GM12878 (cell line): ENCODE measurements around the gene UBXN4. TPM values are rescaled to one million over a fixed set of nuclear protein-coding genes. Genes with fewer than 3 reads are reported as not detected.

ENCODE experiments used
- ATAC-seq: fragments of 200-7000 bp; cut with Tn5 transposase; 3 replicates; pipeline ENCODE4 v1.9.1; 2020; ENCODE audit warnings: mild to moderate bottlenecking, moderate library complexity
- BruUV-seq: library from RNA; stranded (reverse); fragments of 400-500 nt; replicated peaks from 2 replicates; lab custom pipeline; 2021; lab: Mats Ljungman, UMichigan
- CTCF ChIA-PET: fragments of 300-600 bp; sonication (Branson Sonifier 250); formaldehyde crosslinking; extraction: SDS; loops from one replicate; lab custom pipeline; 2021; ENCODE audit warnings: inconsistent platforms; lab: Yijun Ruan, JAX
- POLR2A ChIA-PET: fragments of 350-600 bp; formaldehyde crosslinking; extraction: SDS; loops from one replicate; lab custom pipeline; 2021; ENCODE audit warnings: inconsistent platforms; lab: Charles Lee
- RAD21 ChIA-PET: fragments of 300-600 bp; sonication (Branson Sonifier 250); formaldehyde crosslinking; loops from one replicate; lab custom pipeline; 2023; ENCODE audit warnings: antibody characterized with exemption; ENCODE audit not compliant: unreplicated experiment; lab: Charles Lee
- SMC1A ChIA-PET: fragments of 300-600 bp; sonication (Branson Sonifier 250); formaldehyde crosslinking; loops from one replicate; lab custom pipeline; 2023; ENCODE audit not compliant: unreplicated experiment, uncharacterized antibody; lab: Charles Lee
- DNase-seq: peaks from one replicate; pipeline ENCODE4 v3.0.0-alpha.2; 2011; ENCODE audit warnings: low read depth, low spot score
- FAIRE-seq: peaks from 3 replicates; lab custom pipeline; 2011; peaks lifted over from hg19 to GRCh38; lab: Jason Lieb, UNC
- H2AFZ ChIP-seq: 2 replicates; pipeline ENCODE4 v1.6.0; 2011; ENCODE audit warnings: low read depth, low read length, control low read depth; ENCODE audit not compliant: control insufficient read depth
- H3K27ac ChIP-seq: 2 replicates; pipeline ENCODE4 v1.5.1; 2011; ENCODE audit warnings: control low read depth; ENCODE audit not compliant: control insufficient read depth, insufficient read depth
- H3K27me3 ChIP-seq, 2 experiments: replicated peaks in 1 of 2; 2 replicates each; pipeline versions ENCODE4 v1.6.0 to v1.6.1; 2011; ENCODE audit warnings: low read length in 1 of 2; ENCODE audit not compliant: control insufficient read depth in 2 of 2, insufficient read depth in 2 of 2
- H3K36me3 ChIP-seq, 2 experiments: 2 replicates each; pipeline ENCODE4 v1.5.1; 2011; ENCODE audit warnings: low read length in 1 of 2; ENCODE audit not compliant: control insufficient read depth in 2 of 2, insufficient read depth in 2 of 2
- H3K4me1 ChIP-seq: 2 replicates; pipeline ENCODE4 v1.6.1; 2011; ENCODE audit warnings: mild to moderate bottlenecking, low read length, moderate library complexity, mixed read lengths; ENCODE audit not compliant: control insufficient read depth, insufficient read depth
- H3K4me2 ChIP-seq: 2 replicates; pipeline ENCODE4 v1.6.0; 2011; ENCODE audit warnings: control low read depth; ENCODE audit not compliant: control insufficient read depth, insufficient read depth
- H3K4me3 ChIP-seq: fragments of 200-600 bp; sonication (generic); 2 replicates; pipeline ENCODE4 v1.5.1; 2016
- H3K79me2 ChIP-seq: 2 replicates; pipeline ENCODE4 v1.6.0; 2011; ENCODE audit warnings: low read length; ENCODE audit not compliant: control insufficient read depth, insufficient read depth
- H3K9ac ChIP-seq: 2 replicates; pipeline ENCODE4 v1.8.0; 2011; ENCODE audit warnings: low read length, control low read depth, mixed read lengths; ENCODE audit not compliant: control insufficient read depth, insufficient read depth
- H3K9me3 ChIP-seq: replicated peaks from 3 replicates; pipeline ENCODE4 v1.5.1; 2011; ENCODE audit warnings: mild to moderate bottlenecking, low read length; ENCODE audit not compliant: control insufficient read depth, insufficient read depth
- H4K20me1 ChIP-seq: 2 replicates; pipeline ENCODE4 v1.6.0; 2011; ENCODE audit not compliant: control insufficient read depth, insufficient read depth
- CBFB ChIP-seq: IDR thresholded peaks from 2 replicates; pipeline ENCODE4 v1.6.1; 2016; ENCODE audit warnings: antibody characterized with exemption, low read depth
- HDAC2 ChIP-seq: fragments of 200-600 bp; sonication (generic); IDR thresholded peaks from 2 replicates; pipeline ENCODE4 v1.6.1; 2017
- IKZF2 ChIP-seq, 2 experiments: fragments of 450-650 bp; IDR thresholded peaks; 2 replicates each; pipeline ENCODE4 v1.6.1; 2017; ENCODE audit warnings: mild to moderate bottlenecking in 2 of 2, moderate library complexity in 2 of 2
- KAT2A ChIP-seq: conservative IDR thresholded peaks from 2 replicates; pipeline ENCODE4 v1.6.1; 2011; ENCODE audit warnings: low read depth, low read length; ENCODE audit not compliant: control insufficient read depth
- SMAD1 ChIP-seq: fragments of 450-650 bp; IDR thresholded peaks from 2 replicates; pipeline ENCODE4 v1.6.1; 2018; ENCODE audit warnings: mild to moderate bottlenecking, low read depth; ENCODE audit not compliant: partially characterized antibody
- YBX1 ChIP-seq: fragments of 450-650 bp; IDR thresholded peaks from 2 replicates; pipeline ENCODE4 v1.6.1; 2016; ENCODE audit warnings: antibody characterized with exemption
- YY1 ChIP-seq: IDR thresholded peaks from 2 replicates; pipeline ENCODE4 v1.6.1; 2011; ENCODE audit warnings: low read depth, mild to moderate bottlenecking, low read length
- WGBS: methylation state at CpG from one replicate; pipeline ENCODE4 v1.1.6; 2016; ENCODE audit warnings: low lambda C conversion rate; ENCODE audit not compliant: insufficient replicate concordance, insufficient coverage; ENCODE audit errors: missing lambda C conversion rate; 5-methylcytosine and 5-hydroxymethylcytosine counted together
- in situ Hi-C: fragments of 300-500 bp; cut with MboI; formaldehyde crosslinking; loops from 9 replicates; pipeline ENCODE4 v1.14.3; 2018; ENCODE audit warnings: mixed read lengths
- intact Hi-C: fragments of 100-400 bp; cut with micrococcal nuclease; formaldehyde crosslinking; loops from one replicate; pipeline ENCODE4 v1.14.2; 2022; ENCODE audit not compliant: unreplicated experiment
- polyA plus RNA-seq, 11 experiments: library from polyadenylated mRNA; depleted of rRNA in 4 of 11; unstranded in 6 of 11; stranded (reverse) in 5 of 11; fragments of >200 nt; fragmentation: Nextera tagmentation in 4 of 11; fragmentation: Illumina TruSeq in 1 of 11; extraction: Ambion mirVana in 4 of 11; extraction: Trizol in 1 of 11; gene quantifications; 1 replicate in 1 of 11; 2 replicates in 10 of 11; pipeline versions ENCODE4 v1.2.1 to v1.2.3, GENCODE V29; 2011 to 2016; ENCODE audit warnings: inconsistent platforms in 2 of 11, missing spikeins in 2 of 11, low read depth in 1 of 11
- total RNA-seq, 4 experiments: library from RNA; depleted of rRNA in 3 of 4; stranded (reverse); fragments of >200 nt in 3 of 4; fragmentation: Illumina TruSeq in 1 of 4; extraction: Trizol in 1 of 4; gene quantifications; 2 replicates each; pipeline versions ENCODE4 v1.2.1 to v1.2.3, GENCODE V29; 2013 to 2021
- TF ChIP-seq, protein P1 (sequence below): IDR thresholded peaks from 2 replicates; pipeline ENCODE4 v1.6.1; 2012; ENCODE audit warnings: low read length, inconsistent platforms
- TF ChIP-seq, protein P2 (sequence below): fragments of 450-650 bp; IDR thresholded peaks from 2 replicates; pipeline ENCODE4 v1.6.1; 2016; ENCODE audit warnings: mild to moderate bottlenecking
- TF ChIP-seq, protein P3 (sequence below): fragments of 450-650 bp; IDR thresholded peaks from 2 replicates; pipeline ENCODE4 v1.6.1; 2017; ENCODE audit warnings: mild to moderate bottlenecking, moderate library complexity

The UBXN4 gene
- total and polyA plus RNA-seq, 10 of the 15 experiments (the other 5 are each of a cell fraction or from before 2014, with no cell fraction given): 52.6 to 133 (median 71.9) TPM

DNA sequence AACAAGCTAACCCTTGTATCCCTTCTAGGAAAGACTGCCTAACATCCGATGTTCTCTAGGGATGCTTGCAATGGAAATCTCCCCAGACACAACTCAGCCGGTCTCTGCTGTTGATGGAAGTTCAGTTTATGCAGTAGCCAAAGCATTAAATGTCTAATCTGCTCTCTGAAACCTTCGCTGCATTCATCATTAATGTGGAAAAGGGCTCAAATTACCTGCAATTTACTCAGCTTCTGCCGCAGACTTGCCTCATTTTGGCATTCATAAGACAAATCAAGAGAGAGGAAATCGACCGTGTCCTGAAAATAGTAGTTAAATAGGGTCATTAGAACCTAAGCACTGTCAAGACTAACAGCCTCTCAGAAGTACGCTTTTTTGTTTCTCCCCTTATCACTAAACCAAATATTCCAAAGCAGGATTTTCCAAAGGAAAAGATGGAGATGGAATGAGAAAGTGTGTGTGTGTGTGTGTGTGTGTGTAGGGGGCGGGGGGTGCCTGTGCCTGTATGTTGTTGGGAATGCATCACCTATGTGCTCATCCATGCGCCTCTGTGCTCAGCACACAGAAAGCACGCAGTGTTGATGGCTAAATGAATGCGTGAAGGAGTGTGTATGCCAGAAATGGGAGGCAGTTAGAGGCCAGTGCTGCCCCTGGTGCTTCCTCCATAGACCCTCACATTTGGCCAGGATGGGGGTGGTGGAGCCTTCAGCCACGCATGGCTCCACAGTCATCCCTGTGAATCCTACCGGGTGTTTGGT lies 87.9 kb downstream of the UBXN4 start (continued):
- TF ChIP-seq, protein P1, sequence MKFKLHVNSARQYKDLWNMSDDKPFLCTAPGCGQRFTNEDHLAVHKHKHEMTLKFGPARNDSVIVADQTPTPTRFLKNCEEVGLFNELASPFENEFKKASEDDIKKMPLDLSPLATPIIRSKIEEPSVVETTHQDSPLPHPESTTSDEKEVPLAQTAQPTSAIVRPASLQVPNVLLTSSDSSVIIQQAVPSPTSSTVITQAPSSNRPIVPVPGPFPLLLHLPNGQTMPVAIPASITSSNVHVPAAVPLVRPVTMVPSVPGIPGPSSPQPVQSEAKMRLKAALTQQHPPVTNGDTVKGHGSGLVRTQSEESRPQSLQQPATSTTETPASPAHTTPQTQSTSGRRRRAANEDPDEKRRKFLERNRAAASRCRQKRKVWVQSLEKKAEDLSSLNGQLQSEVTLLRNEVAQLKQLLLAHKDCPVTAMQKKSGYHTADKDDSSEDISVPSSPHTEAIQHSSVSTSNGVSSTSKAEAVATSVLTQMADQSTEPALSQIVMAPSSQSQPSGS: no peak

DNA sequence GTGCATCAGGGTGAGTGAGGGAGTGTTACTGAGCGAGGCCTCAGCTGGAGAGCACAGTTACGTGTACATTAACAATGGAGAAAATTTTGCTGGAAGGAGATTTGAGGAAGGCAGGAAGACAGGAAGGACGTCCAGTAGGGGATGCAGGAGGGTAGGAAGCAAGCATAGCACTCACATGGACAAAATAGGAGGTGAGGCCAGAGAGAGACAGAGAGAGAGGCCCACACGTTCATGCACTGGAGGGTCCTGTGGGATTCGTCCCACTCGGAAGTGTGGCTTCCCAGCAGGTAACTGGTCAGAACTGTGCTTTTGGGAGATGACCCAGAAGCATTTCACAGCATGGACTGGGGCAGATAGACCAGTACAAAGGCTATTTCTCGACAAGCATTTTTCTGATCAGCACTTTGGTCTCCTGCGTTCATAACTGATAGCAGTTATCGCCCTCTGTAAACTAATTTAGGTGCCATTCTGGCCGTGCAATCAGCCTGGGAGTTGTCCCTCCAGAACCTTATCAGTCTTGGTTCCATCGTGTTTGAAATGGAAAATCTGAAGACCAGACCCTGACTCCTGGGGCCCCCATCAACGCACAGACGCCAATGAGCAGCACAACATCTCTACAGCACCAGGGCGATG lies 89.6 kb downstream of the UBXN4 start:
- no peaks in the 10 kb centered on the region for H3K27me3 ChIP-seq
- FAIRE-seq: no peak
- H4K20me1 ChIP-seq: no peaks in the 10 kb centered on the region
- H3K4me3 ChIP-seq: no peak overlapping the region
- ChIA-PET SMC1A (no interaction called here), CTCF (no interaction called here), RAD21 (no interaction called here), POLR2A (no interaction called here)
- no peak for ATAC-seq
- 74% methylated on average over 14 of the region's 14 CpGs for WGBS
- in situ Hi-C loops: no loop called here
- H3K9me3 ChIP-seq: no peaks in the 10 kb centered on the region
- H3K4me2 ChIP-seq: no peak overlapping the region
- no peak for TF ChIP-seq YY1
- no peak for TF ChIP-seq IKZF2 (IDR thresholded peaks at IDR 0.05)
- no peak for TF ChIP-seq YBX1
- no peak for TF ChIP-seq SMAD1
- TF ChIP-seq HDAC2: no peak
- TF ChIP-seq, protein P2, sequence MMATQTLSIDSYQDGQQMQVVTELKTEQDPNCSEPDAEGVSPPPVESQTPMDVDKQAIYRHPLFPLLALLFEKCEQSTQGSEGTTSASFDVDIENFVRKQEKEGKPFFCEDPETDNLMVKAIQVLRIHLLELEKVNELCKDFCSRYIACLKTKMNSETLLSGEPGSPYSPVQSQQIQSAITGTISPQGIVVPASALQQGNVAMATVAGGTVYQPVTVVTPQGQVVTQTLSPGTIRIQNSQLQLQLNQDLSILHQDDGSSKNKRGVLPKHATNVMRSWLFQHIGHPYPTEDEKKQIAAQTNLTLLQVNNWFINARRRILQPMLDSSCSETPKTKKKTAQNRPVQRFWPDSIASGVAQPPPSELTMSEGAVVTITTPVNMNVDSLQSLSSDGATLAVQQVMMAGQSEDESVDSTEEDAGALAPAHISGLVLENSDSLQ: no peak
- TF ChIP-seq CBFB: no peak
- TF ChIP-seq KAT2A: no peak
- TF ChIP-seq, protein P3, sequence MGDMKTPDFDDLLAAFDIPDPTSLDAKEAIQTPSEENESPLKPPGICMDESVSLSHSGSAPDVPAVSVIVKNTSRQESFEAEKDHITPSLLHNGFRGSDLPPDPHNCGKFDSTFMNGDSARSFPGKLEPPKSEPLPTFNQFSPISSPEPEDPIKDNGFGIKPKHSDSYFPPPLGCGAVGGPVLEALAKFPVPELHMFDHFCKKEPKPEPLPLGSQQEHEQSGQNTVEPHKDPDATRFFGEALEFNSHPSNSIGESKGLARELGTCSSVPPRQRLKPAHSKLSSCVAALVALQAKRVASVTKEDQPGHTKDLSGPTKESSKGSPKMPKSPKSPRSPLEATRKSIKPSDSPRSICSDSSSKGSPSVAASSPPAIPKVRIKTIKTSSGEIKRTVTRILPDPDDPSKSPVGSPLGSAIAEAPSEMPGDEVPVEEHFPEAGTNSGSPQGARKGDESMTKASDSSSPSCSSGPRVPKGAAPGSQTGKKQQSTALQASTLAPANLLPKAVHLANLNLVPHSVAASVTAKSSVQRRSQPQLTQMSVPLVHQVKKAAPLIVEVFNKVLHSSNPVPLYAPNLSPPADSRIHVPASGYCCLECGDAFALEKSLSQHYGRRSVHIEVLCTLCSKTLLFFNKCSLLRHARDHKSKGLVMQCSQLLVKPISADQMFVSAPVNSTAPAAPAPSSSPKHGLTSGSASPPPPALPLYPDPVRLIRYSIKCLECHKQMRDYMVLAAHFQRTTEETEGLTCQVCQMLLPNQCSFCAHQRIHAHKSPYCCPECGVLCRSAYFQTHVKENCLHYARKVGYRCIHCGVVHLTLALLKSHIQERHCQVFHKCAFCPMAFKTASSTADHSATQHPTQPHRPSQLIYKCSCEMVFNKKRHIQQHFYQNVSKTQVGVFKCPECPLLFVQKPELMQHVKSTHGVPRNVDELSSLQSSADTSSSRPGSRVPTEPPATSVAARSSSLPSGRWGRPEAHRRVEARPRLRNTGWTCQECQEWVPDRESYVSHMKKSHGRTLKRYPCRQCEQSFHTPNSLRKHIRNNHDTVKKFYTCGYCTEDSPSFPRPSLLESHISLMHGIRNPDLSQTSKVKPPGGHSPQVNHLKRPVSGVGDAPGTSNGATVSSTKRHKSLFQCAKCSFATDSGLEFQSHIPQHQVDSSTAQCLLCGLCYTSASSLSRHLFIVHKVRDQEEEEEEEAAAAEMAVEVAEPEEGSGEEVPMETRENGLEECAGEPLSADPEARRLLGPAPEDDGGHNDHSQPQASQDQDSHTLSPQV: no peak
- H2AFZ ChIP-seq: no peak overlapping the region
- no peak overlapping the region for H3K9ac ChIP-seq
- H3K27ac ChIP-seq: no peak overlapping the region
- no peaks in the 10 kb centered on the region for H3K4me1 ChIP-seq
- no peak for DNase-seq
- no TSS peak for BruUV-seq
- H3K79me2 ChIP-seq: no peaks in the 10 kb centered on the region
- no peaks in the 10 kb centered on the region for H3K36me3 ChIP-seq
- intact Hi-C loops: no loop called here
